MM.1S (cell line): ENCODE results near the gene TREX2.

Source experiments
- CTCF ChIP-seq: fragments of 300-600 bp; sonication (generic); IDR thresholded peaks from 2 replicates; pipeline ENCODE4 v1.5.1; 2016; ENCODE audit warnings: antibody characterized with exemption, low read length, mixed read lengths
- EZH2 ChIP-seq: fragments of 300-600 bp; sonication (generic); optimal IDR thresholded peaks from 2 replicates; pipeline ENCODE3; 2017; ENCODE audit warnings: low read depth, mild to moderate bottlenecking, antibody characterized with exemption, low read length, mixed read lengths

DNA sequence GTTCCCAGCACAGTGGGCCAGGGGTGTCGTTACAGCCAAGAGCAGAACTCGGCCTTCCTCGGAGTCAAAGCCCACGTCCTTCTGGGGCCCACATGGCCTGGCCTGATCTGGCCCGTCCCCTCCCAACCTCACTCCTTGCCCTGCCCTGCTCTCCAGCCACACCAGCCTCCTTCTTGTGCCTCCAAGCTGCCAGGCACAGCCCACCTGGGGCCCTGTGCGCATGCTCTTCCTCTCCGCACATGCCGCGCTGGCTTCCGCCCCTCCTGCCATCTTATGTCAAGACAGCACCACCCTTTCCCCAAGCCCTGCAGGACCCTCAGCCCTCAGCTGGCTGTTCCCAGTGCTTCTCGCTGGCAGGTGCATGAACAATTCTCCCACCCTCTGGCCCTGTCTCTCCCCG, 17.7 kb upstream of the TREX2 start:
- no peak for TF ChIP-seq CTCF
- TF ChIP-seq EZH2, result no peak
